K562 (cell line): ENCODE data around the gene FLAD1. TPM values are rescaled to one million over a fixed set of nuclear protein-coding genes. Genes with fewer than 3 reads are reported as not detected.

Experiments used
- CEBPB ChIP-seq: fragments of 450-650 bp; IDR thresholded peaks from 2 replicates; pipeline ENCODE4 v1.6.1; 2016; ENCODE audit warnings: missing genetic modification characterization, missing compliant biosample characterization
- CHD2 ChIP-seq: IDR thresholded peaks from 2 replicates; pipeline ENCODE4 v1.6.1; 2011; ENCODE audit warnings: low read depth, low read length
- MCM5 ChIP-seq: fragments of 450-650 bp; IDR thresholded peaks from 2 replicates; pipeline ENCODE4 v1.6.1; 2016; ENCODE audit warnings: low read depth
- NCOA1 ChIP-seq: fragments of 450-650 bp; IDR thresholded peaks from 2 replicates; pipeline ENCODE4 v1.6.1; 2016; ENCODE audit warnings: low read depth
- NRF1 ChIP-seq, 2 experiments: fragments of 450-650 bp; IDR thresholded peaks in 1 of 2; conservative IDR thresholded peaks in 1 of 2; 2 replicates each; pipeline ENCODE4 v1.6.1; 2014; ENCODE audit warnings: mild to moderate bottlenecking in 2 of 2
- PCBP1 ChIP-seq: fragments of 200-400 bp; formaldehyde crosslinking; IDR thresholded peaks from 2 replicates; pipeline ENCODE4 v1.6.1; 2018; ENCODE audit warnings: mild to moderate bottlenecking, low read depth, low read length; ENCODE audit not compliant: poor library complexity, severe bottlenecking
- PHF21A ChIP-seq: fragments of 450-650 bp; IDR thresholded peaks from 2 replicates; pipeline ENCODE4 v1.6.1; 2017; ENCODE audit warnings: low read depth, borderline replicate concordance
- PTTG1 ChIP-seq: fragments of 450-650 bp; IDR thresholded peaks from 2 replicates; pipeline ENCODE4 v1.6.1; 2016; ENCODE audit warnings: low read depth, mild to moderate bottlenecking, missing genetic modification characterization, missing compliant biosample characterization
- RB1 ChIP-seq: fragments of 450-650 bp; IDR thresholded peaks from 2 replicates; pipeline ENCODE4 v1.6.1; 2017; ENCODE audit warnings: low read depth, mild to moderate bottlenecking
- SNRNP70 ChIP-seq: fragments of 200-400 bp; formaldehyde crosslinking; optimal IDR thresholded peaks from 2 replicates; pipeline ENCODE3; 2017; ENCODE audit warnings: low read depth, low read length
- XRCC4 ChIP-seq: IDR thresholded peaks from one replicate; pipeline ENCODE4 v1.6.1; 2011; ENCODE audit not compliant: insufficient read depth, insufficient read length; ENCODE audit errors: extremely low read depth
- ZBTB17 ChIP-seq: fragments of 450-650 bp; formaldehyde crosslinking; IDR thresholded peaks from 2 replicates; pipeline ENCODE4 v1.4.0; 2020; ENCODE audit warnings: mild to moderate bottlenecking
- ZNF134 ChIP-seq: fragments of 250-450 bp; sonication (Bioruptor Pico); conservative IDR thresholded peaks from 2 replicates; pipeline ENCODE4 v1.4.0; 2020
- ZNF184 ChIP-seq: sonication (generic); formaldehyde crosslinking; IDR thresholded peaks from 2 replicates; pipeline ENCODE4 v1.5.0; 2020; ENCODE audit warnings: missing genetic modification reagents
- ZNF232 ChIP-seq: sonication (generic); formaldehyde crosslinking; IDR thresholded peaks from 2 replicates; pipeline ENCODE4 v1.8.0; 2022; ENCODE audit warnings: mild to moderate bottlenecking, missing genetic modification reagents
- ZNF354B ChIP-seq: fragments of 250-450 bp; sonication (Bioruptor Pico); IDR thresholded peaks from 2 replicates; pipeline ENCODE4 v1.4.0; 2020
- ZNF79 ChIP-seq: fragments of 250-450 bp; sonication (Bioruptor Pico); IDR thresholded peaks from 2 replicates; pipeline ENCODE4 v1.4.0; 2020; ENCODE audit warnings: low read depth, mild to moderate bottlenecking, moderate library complexity
- polyA plus RNA-seq, 8 experiments: library from polyadenylated mRNA; depleted of rRNA in 4 of 8; stranded (reverse) in 5 of 8; unstranded in 3 of 8; fragments of >200 nt; fragmentation: Nextera tagmentation in 2 of 8; fragmentation: Illumina TruSeq in 1 of 8; extraction: Ambion mirVana in 2 of 8; extraction: Trizol in 1 of 8; gene quantifications; 2 replicates each; pipeline versions ENCODE4 v1.2.1 to v1.2.3, GENCODE V29; 2011 to 2014; ENCODE audit warnings: inconsistent platforms in 1 of 8, missing spikeins in 1 of 8
- total RNA-seq, 7 experiments: library from RNA; depleted of rRNA in 6 of 7; stranded (reverse); fragments of >200 nt in 6 of 7; fragmentation: Illumina TruSeq in 2 of 7; extraction: Trizol in 2 of 7; gene quantifications; 2 replicates each; pipeline versions ENCODE4 v1.2.1 to v1.2.3, GENCODE V29; 2011 to 2021; ENCODE audit warnings: low replicate concordance in 1 of 7
- TF ChIP-seq, protein P1 (sequence below): fragments of 250-450 bp; sonication (Bioruptor Pico); IDR thresholded peaks from 2 replicates; pipeline ENCODE4 v1.4.0; 2020; ENCODE audit warnings: mild to moderate bottlenecking, moderate library complexity
- TF ChIP-seq, protein P2 (sequence below), 2 experiments: fragments of 450-650 bp in 1 of 2; sonication (generic) in 1 of 2; formaldehyde crosslinking; conservative IDR thresholded peaks; 2 replicates each; pipeline versions ENCODE4 v1.4.0 to v1.8.1; 2020 to 2022; ENCODE audit warnings: mild to moderate bottlenecking in 1 of 2, missing genetic modification reagents in 1 of 2
- TF ChIP-seq, protein P3 (sequence below), 2 experiments: fragments of 450-650 bp; conservative IDR thresholded peaks; 2 replicates each; pipeline ENCODE4 v1.6.1; 2017; ENCODE audit warnings: mild to moderate bottlenecking in 2 of 2, moderate library complexity in 2 of 2
- TF ChIP-seq, protein P4 (sequence below): fragments of 150-350 bp; IDR thresholded peaks from 2 replicates; pipeline ENCODE4 v1.6.1; 2014; ENCODE audit warnings: low read depth, mild to moderate bottlenecking, low read length, borderline replicate concordance
- TF ChIP-seq, protein P5 (sequence below): fragments of 450-650 bp; conservative IDR thresholded peaks from 2 replicates; pipeline ENCODE4 v1.6.1; 2016; ENCODE audit warnings: missing genetic modification characterization, low read depth, mild to moderate bottlenecking, missing compliant biosample characterization, moderate library complexity

The FLAD1 gene
- total and polyA plus RNA-seq, 9 of the 15 experiments (the other 6 are each of a cell fraction or from before 2014, with no cell fraction given), result 24.9 to 85.8 (median 67.0) TPM

DNA sequence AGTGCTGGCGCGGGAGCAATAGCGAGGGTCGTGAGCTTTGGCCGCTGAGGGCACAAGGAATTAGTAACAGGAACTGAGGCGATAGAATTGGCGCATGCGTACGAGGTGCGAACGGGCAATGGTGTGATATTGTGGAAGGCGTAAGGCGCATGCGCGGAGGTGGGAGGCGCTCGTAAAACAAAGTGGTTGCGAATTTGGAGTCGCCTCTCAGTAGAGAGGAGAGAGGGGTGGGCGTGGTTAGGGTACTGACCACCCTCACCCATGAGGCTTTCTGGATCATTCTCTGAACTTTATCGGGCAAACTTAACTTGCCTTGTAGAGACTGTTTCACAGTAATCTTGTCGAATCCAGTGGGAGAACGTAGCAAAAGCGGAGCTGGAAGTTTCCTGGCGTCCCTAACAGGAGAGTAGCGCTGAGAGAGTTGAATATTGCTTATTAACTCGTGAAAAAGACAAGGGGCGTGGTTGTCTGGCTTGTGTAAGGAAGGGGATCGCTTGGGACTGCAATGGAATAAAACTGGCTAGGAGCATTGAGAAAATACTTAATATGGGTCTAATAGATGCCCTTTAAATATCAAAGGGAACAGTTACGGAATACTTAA lies 8.2 kb upstream of the FLAD1 start (continued):
- TF ChIP-seq PTTG1 (tag), result no peak
- no peak for TF ChIP-seq XRCC4
- TF ChIP-seq ZNF184, result no peak
- no peak for TF ChIP-seq ZNF134 (CRISPR knock-in tag)
- no peak for TF ChIP-seq PHF21A
- TF ChIP-seq RB1, result no peak
- no peak for TF ChIP-seq CHD2
- TF ChIP-seq, protein P1, sequence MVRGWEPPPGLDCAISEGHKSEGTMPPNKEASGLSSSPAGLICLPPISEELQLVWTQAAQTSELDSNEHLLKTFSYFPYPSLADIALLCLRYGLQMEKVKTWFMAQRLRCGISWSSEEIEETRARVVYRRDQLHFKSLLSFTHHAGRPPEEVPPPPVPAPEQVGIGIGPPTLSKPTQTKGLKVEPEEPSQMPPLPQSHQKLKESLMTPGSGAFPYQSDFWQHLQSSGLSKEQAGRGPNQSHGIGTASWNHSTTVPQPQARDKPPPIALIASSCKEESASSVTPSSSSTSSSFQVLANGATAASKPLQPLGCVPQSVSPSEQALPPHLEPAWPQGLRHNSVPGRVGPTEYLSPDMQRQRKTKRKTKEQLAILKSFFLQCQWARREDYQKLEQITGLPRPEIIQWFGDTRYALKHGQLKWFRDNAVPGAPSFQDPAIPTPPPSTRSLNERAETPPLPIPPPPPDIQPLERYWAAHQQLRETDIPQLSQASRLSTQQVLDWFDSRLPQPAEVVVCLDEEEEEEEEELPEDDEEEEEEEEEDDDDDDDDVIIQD (CRISPR knock-in tag), result no peak
- TF ChIP-seq CEBPB (tag), result no peak
- TF ChIP-seq ZBTB17, result no peak
- TF ChIP-seq, protein P2, sequence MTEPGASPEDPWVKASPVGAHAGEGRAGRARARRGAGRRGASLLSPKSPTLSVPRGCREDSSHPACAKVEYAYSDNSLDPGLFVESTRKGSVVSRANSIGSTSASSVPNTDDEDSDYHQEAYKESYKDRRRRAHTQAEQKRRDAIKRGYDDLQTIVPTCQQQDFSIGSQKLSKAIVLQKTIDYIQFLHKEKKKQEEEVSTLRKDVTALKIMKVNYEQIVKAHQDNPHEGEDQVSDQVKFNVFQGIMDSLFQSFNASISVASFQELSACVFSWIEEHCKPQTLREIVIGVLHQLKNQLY (CRISPR knock-in tag; conservative IDR thresholded peaks at IDR 0.05), result no peak
- TF ChIP-seq PCBP1, result no peak
- TF ChIP-seq ZNF79, result no peak
- TF ChIP-seq ZNF232 (CRISPR knock-in tag), result no peak
- TF ChIP-seq SNRNP70, result no peak
- TF ChIP-seq, protein P3, sequence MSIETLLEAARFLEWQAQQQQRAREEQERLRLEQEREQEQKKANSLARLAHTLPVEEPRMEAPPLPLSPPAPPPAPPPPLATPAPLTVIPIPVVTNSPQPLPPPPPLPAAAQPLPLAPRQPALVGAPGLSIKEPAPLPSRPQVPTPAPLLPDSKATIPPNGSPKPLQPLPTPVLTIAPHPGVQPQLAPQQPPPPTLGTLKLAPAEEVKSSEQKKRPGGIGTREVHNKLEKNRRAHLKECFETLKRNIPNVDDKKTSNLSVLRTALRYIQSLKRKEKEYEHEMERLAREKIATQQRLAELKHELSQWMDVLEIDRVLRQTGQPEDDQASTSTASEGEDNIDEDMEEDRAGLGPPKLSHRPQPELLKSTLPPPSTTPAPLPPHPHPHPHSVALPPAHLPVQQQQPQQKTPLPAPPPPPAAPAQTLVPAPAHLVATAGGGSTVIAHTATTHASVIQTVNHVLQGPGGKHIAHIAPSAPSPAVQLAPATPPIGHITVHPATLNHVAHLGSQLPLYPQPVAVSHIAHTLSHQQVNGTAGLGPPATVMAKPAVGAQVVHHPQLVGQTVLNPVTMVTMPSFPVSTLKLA (conservative IDR thresholded peaks at IDR 0.05), result peak; percentile 33 to 76; a peak in 3 of 4 replicates
- no peak for TF ChIP-seq NCOA1
- peak; percentile 100 for TF ChIP-seq NRF1 (conservative IDR thresholded peaks at IDR 0.05 in 1 of 2, IDR thresholded peaks at IDR 0.05 in 1 of 2)
- no peak for TF ChIP-seq MCM5
- TF ChIP-seq ZNF354B (CRISPR knock-in tag), result no peak
- TF ChIP-seq, protein P4, sequence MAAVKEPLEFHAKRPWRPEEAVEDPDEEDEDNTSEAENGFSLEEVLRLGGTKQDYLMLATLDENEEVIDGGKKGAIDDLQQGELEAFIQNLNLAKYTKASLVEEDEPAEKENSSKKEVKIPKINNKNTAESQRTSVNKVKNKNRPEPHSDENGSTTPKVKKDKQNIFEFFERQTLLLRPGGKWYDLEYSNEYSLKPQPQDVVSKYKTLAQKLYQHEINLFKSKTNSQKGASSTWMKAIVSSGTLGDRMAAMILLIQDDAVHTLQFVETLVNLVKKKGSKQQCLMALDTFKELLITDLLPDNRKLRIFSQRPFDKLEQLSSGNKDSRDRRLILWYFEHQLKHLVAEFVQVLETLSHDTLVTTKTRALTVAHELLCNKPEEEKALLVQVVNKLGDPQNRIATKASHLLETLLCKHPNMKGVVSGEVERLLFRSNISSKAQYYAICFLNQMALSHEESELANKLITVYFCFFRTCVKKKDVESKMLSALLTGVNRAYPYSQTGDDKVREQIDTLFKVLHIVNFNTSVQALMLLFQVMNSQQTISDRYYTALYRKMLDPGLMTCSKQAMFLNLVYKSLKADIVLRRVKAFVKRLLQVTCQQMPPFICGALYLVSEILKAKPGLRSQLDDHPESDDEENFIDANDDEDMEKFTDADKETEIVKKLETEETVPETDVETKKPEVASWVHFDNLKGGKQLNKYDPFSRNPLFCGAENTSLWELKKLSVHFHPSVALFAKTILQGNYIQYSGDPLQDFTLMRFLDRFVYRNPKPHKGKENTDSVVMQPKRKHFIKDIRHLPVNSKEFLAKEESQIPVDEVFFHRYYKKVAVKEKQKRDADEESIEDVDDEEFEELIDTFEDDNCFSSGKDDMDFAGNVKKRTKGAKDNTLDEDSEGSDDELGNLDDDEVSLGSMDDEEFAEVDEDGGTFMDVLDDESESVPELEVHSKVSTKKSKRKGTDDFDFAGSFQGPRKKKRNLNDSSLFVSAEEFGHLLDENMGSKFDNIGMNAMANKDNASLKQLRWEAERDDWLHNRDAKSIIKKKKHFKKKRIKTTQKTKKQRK, result no peak
- TF ChIP-seq, protein P5, sequence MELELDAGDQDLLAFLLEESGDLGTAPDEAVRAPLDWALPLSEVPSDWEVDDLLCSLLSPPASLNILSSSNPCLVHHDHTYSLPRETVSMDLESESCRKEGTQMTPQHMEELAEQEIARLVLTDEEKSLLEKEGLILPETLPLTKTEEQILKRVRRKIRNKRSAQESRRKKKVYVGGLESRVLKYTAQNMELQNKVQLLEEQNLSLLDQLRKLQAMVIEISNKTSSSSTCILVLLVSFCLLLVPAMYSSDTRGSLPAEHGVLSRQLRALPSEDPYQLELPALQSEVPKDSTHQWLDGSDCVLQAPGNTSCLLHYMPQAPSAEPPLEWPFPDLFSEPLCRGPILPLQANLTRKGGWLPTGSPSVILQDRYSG, result no peak
